ENCODE results near the gene FBXL15.

FBXL15 gene

GRCh38 chr10:102421757-102422512, 1.3 kb downstream of the FBXL15 start:
- no peak for TF ChIP-seq EZH2 (optimal IDR thresholded peaks at IDR 0.05; ENCODE audit: low read depth, low read length)
- no peak for TF ChIP-seq EZH2phosphoT487 (IDR thresholded peaks at IDR 0.05; ENCODE audit: low read length)
- TF ChIP-seq, protein P1, sequence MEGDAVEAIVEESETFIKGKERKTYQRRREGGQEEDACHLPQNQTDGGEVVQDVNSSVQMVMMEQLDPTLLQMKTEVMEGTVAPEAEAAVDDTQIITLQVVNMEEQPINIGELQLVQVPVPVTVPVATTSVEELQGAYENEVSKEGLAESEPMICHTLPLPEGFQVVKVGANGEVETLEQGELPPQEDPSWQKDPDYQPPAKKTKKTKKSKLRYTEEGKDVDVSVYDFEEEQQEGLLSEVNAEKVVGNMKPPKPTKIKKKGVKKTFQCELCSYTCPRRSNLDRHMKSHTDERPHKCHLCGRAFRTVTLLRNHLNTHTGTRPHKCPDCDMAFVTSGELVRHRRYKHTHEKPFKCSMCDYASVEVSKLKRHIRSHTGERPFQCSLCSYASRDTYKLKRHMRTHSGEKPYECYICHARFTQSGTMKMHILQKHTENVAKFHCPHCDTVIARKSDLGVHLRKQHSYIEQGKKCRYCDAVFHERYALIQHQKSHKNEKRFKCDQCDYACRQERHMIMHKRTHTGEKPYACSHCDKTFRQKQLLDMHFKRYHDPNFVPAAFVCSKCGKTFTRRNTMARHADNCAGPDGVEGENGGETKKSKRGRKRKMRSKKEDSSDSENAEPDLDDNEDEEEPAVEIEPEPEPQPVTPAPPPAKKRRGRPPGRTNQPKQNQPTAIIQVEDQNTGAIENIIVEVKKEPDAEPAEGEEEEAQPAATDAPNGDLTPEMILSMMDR (IDR thresholded peaks at IDR 0.05; ENCODE audit: low read length), result no peak
- peak overlapping the region; percentile 100 for H3K4me2 ChIP-seq (ENCODE audit: low read depth, low read length)
- peak overlapping the region; percentile 86 for H3K4me3 ChIP-seq (ENCODE audit: low read length)
- H3K79me2 ChIP-seq (ENCODE audit: low read length), result peaks cover 4% of the 10 kb centered on the region; the same call in 1 of the 2 replicates
- H3K9me2 ChIP-seq (replicated peaks; ENCODE audit: insufficient read depth, low read length), result no peaks in the 10 kb centered on the region
- no peaks in the 10 kb centered on the region for H4K20me1 ChIP-seq (ENCODE audit: insufficient read depth, low read length)
- H2AFZ ChIP-seq (ENCODE audit: low read length), result peak overlapping the region; percentile 84
- peaks cover 9% of the 10 kb centered on the region for H3K27me3 ChIP-seq (replicated peaks; ENCODE audit: insufficient read depth, low read length)
- no peaks in the 10 kb centered on the region for H3K36me3 ChIP-seq (replicated peaks; ENCODE audit: insufficient read depth, low read length)
- peak overlapping the region; percentile 74; the same call in 1 of the 2 replicates for H3K27ac ChIP-seq (ENCODE audit: low read length)
- H3F3A ChIP-seq (ENCODE audit: insufficient read depth, low read length), result peaks cover 22% of the 10 kb centered on the region
- no peaks in the 10 kb centered on the region for H3K9me3 ChIP-seq (replicated peaks; ENCODE audit: insufficient read depth, low read length)
- peaks cover 15% of the 10 kb centered on the region for H3K4me1 ChIP-seq (ENCODE audit: low read length)
- peak; percentile 66 for DNase-seq
- H3K9ac ChIP-seq (ENCODE audit: low read length), result peak overlapping the region; percentile 80

- no peaks in the 10 kb centered on the region for H3K9me3 ChIP-seq (replicated peaks; ENCODE audit: insufficient read depth, low read length)
- H3F3A ChIP-seq (ENCODE audit: insufficient read depth, low read length), result peaks cover 22% of the 10 kb centered on the region
- H3K4me2 ChIP-seq (ENCODE audit: low read depth, low read length), result peak overlapping the region; percentile 100
- H3K27me3 ChIP-seq (replicated peaks; ENCODE audit: insufficient read depth, low read length), result peaks cover 2% of the 10 kb centered on the region; the same call in 1 of the 2 replicates
- H3K4me1 ChIP-seq (ENCODE audit: low read length), result peaks cover 15% of the 10 kb centered on the region
- peak; percentile 84 for DNase-seq
- H3K4me3 ChIP-seq (ENCODE audit: low read length), result peak overlapping the region; percentile 86
- H3K36me3 ChIP-seq (replicated peaks; ENCODE audit: insufficient read depth, low read length), result no peaks in the 10 kb centered on the region
- TF ChIP-seq, protein P1 (IDR thresholded peaks at IDR 0.05; ENCODE audit: low read length), result peak; percentile 89
- no peak for TF ChIP-seq EZH2 (optimal IDR thresholded peaks at IDR 0.05; ENCODE audit: low read depth, low read length)
- peak overlapping the region; percentile 84 for H2AFZ ChIP-seq (ENCODE audit: low read length)
- H3K9me2 ChIP-seq (replicated peaks; ENCODE audit: insufficient read depth, low read length), result no peaks in the 10 kb centered on the region
- H4K20me1 ChIP-seq (ENCODE audit: insufficient read depth, low read length), result no peaks in the 10 kb centered on the region
- H3K27ac ChIP-seq (ENCODE audit: low read length), result peak overlapping the region; percentile 74; the same call in 1 of the 2 replicates
- H3K79me2 ChIP-seq (ENCODE audit: low read length), result peaks cover 4% of the 10 kb centered on the region; the same call in 1 of the 2 replicates
- peak overlapping the region; percentile 80; the same call in 1 of the 2 replicates for H3K9ac ChIP-seq (ENCODE audit: low read length)
Measured at GRCh38 chr10:102422545-102423129, 2.0 kb downstream of the FBXL15 start.

DNA sequence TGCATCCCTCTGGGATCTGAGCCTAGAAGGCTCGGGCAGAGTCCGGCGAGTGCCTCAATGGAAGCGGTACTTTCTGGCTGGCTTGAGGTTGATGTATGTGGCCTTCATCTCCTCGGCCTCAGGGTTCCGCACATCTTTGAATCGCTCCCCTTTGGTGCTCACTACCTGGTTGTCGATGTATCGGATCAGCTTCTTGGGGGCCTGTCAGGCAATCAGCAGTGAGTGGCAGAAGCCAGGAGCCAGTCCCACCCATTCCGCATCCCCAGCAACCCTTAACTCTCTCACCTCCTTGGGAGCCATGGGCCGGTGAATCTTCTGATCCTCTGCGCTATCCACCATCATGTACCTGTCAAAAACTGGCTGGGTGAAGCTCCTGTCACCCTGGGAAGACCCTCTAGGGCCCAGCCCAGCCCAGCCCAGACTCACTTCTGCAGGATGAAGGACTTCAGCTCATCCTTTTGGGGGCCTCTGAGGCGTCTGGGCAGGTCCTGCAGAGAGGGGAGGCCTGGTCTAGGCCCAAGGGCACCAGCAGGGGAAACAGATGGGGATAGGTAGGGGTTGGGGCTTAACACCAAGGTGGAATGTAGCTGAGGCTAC, 2.8 kb downstream of the FBXL15 start:
- H3F3A ChIP-seq (ENCODE audit: insufficient read depth, low read length), result peaks cover 22% of the 10 kb centered on the region
- DNase-seq, result no peak
- TF ChIP-seq, protein P1 (IDR thresholded peaks at IDR 0.05; ENCODE audit: low read length), result no peak
- no peak for TF ChIP-seq EZH2phosphoT487 (IDR thresholded peaks at IDR 0.05; ENCODE audit: low read length)
- no peak for TF ChIP-seq EZH2 (optimal IDR thresholded peaks at IDR 0.05; ENCODE audit: low read depth, low read length)
- H4K20me1 ChIP-seq (ENCODE audit: insufficient read depth, low read length), result no peaks in the 10 kb centered on the region
- H3K4me3 ChIP-seq (ENCODE audit: low read length), result no peak overlapping the region
- H3K4me1 ChIP-seq (ENCODE audit: low read length), result peaks cover 15% of the 10 kb centered on the region
- no peaks in the 10 kb centered on the region; the same call in 1 of the 2 replicates for H3K27me3 ChIP-seq (replicated peaks; ENCODE audit: insufficient read depth, low read length)
- no peaks in the 10 kb centered on the region for H3K36me3 ChIP-seq (replicated peaks; ENCODE audit: insufficient read depth, low read length)
- H3K9me2 ChIP-seq (replicated peaks; ENCODE audit: insufficient read depth, low read length), result no peaks in the 10 kb centered on the region
- H3K9me3 ChIP-seq (replicated peaks; ENCODE audit: insufficient read depth, low read length), result no peaks in the 10 kb centered on the region
- H3K79me2 ChIP-seq (ENCODE audit: low read length), result peaks cover 4% of the 10 kb centered on the region; the same call in 1 of the 2 replicates
- H2AFZ ChIP-seq (ENCODE audit: low read length), result no peak overlapping the region
- no peak overlapping the region for H3K27ac ChIP-seq (ENCODE audit: low read length)
- no peak overlapping the region for H3K9ac ChIP-seq (ENCODE audit: low read length)
- peak overlapping the region; percentile 100; the same call in 1 of the 2 replicates for H3K4me2 ChIP-seq (ENCODE audit: low read depth, low read length)
